HG03457 (cell line): ENCODE results near the gene RER1.

Experiments
- ATAC-seq: cut with Tn5 transposase; IDR thresholded peaks from one replicate; pipeline ENCODE4 v1.9.1; 2021; ENCODE audit warnings: moderate number of reproducible peaks; ENCODE audit not compliant: unreplicated experiment

The RER1 gene, protein sequence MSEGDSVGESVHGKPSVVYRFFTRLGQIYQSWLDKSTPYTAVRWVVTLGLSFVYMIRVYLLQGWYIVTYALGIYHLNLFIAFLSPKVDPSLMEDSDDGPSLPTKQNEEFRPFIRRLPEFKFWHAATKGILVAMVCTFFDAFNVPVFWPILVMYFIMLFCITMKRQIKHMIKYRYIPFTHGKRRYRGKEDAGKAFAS

GRCh38 chr1:2391041-2391930 lies at the start of gene RER1, which contains the start of gene MORN1:
Gene RER1, plus strand, starts transcription at chr1:2391841. Its CDS starts 3,950 bp downstream, at chr1:2395791.
Gene MORN1, minus strand, starts transcription at chr1:2391554. Its CDS starts 21 bp downstream, at chr1:2391533.
- peak; percentile 76 for ATAC-seq

GRCh38 chr1:2342384-2343022 lies 49.1 kb upstream of the RER1 start:
- no peak for ATAC-seq

GRCh38 chr1:2343023-2343935 lies 48.4 kb upstream of the RER1 start:
- ATAC-seq = no peak

DNA sequence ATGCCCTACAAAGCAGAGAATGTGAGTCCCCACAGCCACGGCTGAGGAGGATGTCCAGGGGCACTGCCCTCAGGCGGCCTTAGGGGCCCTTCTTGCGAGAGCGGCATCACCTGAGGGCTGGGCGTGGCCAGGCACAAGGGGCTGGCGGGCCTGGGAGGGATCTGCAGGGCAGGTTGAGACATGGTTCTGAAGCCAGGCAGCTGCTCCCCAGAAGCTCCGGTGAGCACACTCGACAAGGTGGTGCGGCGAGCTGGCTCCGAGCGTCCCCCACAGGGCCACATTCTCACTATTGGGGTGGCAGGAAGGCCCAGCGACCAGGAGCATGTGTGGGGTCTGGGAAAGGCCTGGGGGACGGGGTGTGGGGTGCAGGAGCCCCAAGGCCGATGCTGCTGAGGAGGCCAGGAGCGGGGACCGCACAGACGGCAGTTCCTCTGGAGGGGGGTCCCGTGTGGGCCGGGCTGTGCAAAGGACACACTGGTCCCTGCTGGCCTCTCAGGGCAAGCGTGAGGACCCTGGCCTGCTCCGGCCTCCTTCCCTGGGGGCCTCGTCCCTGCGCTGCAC lies 47.4 kb upstream of the RER1 start:
- no peak for ATAC-seq

DNA sequence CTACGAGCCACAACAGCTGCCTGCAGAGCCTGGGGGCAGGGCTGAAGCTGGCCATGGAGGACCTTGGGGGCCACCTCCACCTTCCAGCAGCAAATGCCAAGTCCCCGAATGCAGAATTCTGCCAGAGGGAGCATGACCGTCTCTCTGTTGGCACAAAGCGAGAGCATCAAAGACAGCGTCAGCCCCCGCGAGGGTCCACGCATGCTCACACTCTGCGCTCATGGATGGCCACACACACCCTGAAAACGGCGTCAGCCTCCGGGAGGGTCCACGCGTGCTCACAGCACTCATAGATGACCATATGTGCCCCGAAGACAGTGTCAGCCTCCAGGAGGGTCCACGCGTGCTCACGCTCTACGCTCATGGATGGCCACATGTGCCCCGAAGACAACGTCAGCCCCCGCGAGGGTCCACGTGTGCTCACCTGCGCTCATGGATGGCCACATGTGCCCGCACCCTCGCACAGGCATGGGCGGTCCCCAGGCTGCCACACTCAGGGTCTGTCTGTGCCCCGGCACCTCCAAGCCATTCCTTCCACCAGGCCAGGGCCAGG lies 46.8 kb upstream of the RER1 start:
- ATAC-seq = no peak

DNA sequence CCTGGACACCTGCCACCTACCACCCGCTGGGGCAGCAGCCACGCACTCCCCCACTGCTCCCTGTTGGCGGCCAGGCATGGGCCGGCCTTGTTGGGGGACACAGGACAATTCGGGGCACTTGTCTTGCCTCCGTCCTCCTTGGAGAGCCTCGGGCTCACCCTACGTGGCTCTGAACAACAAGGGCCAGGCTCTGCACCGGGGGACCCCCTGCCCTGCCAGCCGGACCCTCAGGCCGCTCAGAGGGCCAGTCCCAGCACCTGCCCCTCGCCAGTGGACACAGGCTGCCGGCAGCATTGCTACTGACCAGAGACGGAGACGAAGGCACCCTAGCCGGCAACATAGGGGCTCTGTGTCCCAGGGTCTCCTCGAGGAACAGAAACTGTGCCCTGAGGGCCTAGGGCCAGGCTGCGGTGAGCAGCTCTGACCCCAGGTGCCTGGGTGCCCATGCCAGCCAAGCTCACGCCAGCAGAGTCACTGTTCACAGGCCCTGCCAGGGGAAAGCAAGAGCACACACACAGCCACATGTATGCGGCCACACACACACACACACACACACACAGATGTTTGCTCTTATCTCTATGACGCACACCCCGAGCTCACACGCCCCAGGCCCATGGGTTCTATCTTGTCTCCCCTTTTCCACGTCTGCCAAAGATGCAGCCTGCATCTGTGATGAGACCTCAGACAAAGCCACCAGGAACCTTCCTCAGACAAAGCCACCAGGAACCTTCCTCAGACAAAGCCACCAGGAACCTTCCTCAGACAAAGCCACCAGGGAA lies 46.2 kb upstream of the RER1 start:
- ATAC-seq = no peak

- ATAC-seq = no peak
Observed at GRCh38 chr1:2346691-2347408, 44.8 kb upstream of the RER1 start.

DNA sequence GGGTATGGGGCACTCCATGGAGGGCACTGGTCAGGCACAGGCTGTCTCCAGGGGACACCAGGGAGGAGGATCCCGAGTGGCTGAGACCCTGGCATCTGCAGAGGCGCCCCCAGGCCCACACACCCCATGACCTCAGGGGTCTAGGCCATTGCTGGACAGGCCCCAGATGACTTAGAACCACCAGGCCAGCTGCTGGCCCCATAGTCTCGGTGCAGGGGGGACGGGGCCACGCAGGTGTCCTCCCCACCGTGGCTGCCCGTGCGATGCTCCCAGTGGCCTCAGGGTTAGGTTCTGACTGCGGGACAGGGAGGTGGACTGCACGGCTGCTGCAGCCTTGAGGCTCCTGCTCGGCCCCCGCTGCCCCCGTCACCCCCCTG lies 44.2 kb upstream of the RER1 start:
- no peak for ATAC-seq

- no peak for ATAC-seq
Observed at GRCh38 chr1:2347896-2348295, 43.7 kb upstream of the RER1 start.

DNA sequence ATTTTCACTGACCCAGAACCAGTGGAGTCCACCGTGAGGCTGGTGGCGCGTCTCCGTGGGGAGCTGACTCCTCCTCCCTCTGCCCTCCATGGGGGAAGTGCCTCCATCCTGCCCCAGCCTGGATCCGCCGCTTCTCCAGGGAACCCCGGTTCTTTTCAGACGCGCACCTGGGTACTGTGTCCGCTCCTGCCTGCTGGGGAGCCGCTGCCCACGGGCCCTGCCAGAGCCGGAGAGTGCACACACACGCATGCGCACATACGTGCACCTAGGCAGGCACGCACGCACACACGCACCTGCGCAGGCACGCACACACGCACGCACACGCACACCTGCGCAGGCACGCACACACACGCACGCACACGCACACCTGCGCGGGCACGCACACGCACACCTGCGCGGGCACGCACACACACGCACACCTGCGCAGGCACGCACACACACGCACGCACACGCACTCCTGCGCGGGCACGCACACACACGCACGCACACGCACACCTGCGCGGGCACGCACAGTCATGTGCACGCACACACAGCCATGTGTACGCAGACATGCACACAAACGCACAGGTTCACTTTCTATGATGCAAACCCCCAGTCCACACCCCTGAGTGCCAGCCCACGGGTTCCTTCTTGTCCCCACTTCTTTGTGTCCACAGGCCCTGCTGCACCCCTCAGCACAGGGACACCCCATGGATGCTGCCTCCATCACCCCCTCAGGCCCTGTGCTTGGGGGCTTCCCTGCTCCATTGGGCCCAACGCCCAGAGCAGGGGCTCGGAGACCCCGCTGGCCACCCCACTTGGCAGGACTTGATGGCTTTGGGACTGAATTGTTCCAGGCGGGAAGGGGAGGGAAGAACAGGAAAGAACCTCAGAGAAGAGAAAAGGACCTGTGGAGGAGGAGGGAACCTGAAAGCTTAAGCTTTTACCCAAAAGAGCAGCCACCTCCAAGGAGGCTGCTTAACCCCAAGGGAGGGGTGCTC lies 43.0 kb upstream of the RER1 start:
- ATAC-seq = no peak

DNA sequence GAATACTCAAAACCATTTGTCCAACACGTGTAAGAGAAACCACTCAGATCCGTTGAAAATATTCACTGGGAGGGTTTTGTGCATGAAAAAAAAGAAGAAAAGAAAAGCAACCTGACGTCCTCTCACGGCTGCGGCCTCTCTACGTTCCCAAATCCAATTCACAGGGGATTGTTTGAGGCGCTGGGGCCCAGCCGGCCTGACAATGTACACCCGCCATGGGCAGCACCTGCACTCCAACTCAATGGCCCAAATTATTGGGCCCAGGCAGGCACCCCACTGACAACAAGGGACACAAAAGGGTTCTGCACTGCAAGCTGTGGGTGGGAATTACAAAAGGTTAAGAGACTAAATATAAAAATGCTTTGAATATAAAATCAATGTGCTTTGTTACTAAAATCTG lies 41.8 kb upstream of the RER1 start:
- ATAC-seq = no peak

DNA sequence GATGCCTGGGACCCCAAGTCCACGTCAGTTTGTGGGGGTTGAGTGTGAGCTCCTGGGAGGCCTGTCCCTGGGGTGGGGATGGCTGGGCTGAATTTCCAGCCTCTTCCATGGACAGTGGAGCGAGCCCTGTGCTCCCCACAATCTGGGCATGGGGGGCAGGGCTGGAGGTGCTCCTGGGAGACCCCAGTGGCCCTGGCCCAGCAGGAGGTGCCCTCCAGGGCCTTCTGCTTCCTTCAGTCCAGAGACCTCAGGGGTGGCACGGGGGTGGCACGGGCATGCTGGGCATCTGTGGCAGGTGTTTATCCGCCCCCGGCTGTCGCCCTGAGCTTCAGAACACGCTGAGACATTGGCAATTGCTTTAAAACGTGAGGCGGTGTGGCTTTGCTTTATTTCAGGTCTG lies 41.1 kb upstream of the RER1 start:
- no peak for ATAC-seq

DNA sequence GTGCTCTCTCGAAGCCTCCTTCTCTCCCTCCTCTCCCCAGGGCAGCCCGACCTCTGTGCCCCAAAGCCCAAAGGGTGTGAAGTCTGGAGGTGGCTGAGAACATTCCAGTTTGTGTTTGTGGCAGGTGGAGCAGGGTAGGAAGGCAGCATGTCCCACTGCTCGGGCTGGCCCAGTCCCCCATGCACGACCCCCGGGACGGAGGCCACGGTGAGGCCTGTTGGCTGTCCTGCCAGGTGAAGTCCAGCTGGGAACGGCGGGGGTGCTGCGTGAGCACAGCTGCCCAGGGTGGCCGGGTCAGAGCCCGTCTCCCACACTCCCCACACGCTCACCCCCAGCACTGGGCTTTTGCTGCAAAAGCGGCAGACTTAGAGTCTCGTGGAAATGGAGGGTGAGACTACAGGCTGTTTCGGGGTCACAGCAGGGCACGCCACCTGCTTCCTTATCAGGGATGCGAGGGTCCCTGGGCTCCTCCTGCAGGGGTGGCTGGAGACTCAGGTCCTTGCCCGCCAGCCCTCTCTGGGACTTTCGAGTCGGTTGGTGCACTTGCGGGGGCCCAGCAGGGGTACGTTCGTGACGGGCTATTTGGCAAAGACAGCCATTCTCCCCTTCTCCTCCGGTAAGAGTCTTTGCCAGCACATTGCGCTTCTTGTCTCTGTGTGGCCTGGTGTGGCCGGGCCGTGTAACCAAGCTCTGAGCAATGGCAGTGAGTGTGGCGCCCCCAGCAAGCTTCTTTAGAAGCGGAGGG lies 40.6 kb upstream of the RER1 start:
- ATAC-seq = no peak

DNA sequence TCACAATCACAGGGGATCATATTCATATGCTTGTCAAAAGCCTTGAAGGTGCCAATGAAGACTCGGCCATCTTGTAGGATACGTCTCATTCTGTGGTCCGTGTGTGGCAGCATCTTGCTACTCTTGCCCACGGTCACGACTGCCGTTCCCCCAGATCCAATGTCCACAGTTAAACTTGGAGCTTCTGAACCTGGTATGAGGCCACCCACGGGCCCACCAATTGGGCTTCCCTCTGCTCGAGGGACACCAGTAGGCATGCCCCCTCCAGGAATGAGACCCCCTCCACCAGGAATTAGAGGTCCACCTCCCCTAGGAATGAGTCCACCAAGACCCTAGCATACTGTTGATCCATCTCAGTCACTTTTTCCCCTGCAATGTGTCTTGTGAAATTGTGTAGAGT lies 39.9 kb upstream of the RER1 start:
- ATAC-seq = no peak

GRCh38 chr1:2352341-2352896 lies 39.2 kb upstream of the RER1 start:
- ATAC-seq = no peak

DNA sequence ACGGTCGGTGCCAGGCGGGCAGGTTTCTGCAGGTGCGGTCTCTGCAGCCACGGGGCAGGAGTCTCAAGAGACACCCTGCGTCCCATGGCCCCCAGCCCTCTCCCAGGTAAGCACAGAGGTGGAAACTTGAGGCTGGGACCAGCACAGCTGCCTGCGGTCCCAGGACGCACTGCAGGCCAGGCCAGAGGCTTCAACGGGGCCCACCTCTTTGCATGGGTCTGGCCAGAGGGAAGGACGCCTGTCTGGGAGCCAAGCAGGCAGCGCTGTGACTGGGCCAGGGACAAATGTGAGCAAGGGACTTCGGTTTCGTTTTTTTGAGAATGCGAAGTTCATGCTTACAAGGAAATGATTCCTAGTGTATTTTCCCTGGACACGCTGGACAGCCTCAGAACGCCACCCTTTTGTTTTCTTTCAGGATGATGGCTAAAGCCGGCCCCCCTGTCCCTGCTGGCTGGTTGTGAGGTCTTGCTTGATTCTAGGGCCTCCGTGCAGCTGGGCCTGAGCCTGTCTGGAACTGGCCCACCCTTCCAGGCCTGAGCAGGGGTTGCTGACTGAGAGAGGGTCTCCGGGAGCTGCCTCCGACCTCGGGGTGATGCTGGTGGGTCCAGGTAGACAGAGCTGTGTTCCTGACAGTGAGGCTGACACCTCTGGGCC lies 38.6 kb upstream of the RER1 start:
- ATAC-seq = no peak
